Mesenchymal stem cell (in vitro differentiated cells and primary cell): ENCODE data around the gene SLC7A9.
A peak's percentile ranks its signal among the peaks of the same experiment; 100 is the strongest.

Experiments used
- DNase-seq: peaks from one replicate; pipeline ENCODE4 v3.0.0-alpha.2; 2013
- H2AFZ ChIP-seq: one replicate; pipeline ENCODE4 v1.6.1; 2013; ENCODE audit warnings: low read depth, mild to moderate bottlenecking, control low read depth, inconsistent platforms, low read length, moderate library complexity
- H2AK5ac ChIP-seq: 2 replicates; pipeline ENCODE4 v1.6.1; 2013; ENCODE audit warnings: low read length, moderate library complexity, mild to moderate bottlenecking, inconsistent platforms; ENCODE audit not compliant: severe bottlenecking
- H2BK120ac ChIP-seq: one replicate; pipeline ENCODE4 v1.6.1; 2013; ENCODE audit warnings: low read depth, mild to moderate bottlenecking, inconsistent platforms, low read length, moderate library complexity
- H2BK12ac ChIP-seq, 2 experiments: one replicate each; pipeline ENCODE4 v1.6.1; 2013; ENCODE audit warnings: inconsistent platforms in 2 of 2, low read length in 2 of 2, mild to moderate bottlenecking in 2 of 2, moderate library complexity in 2 of 2, control low read depth in 1 of 2
- H2BK15ac ChIP-seq: one replicate; pipeline ENCODE4 v1.6.1; 2013; ENCODE audit warnings: mild to moderate bottlenecking, low read depth, inconsistent platforms; ENCODE audit not compliant: poor library complexity, severe bottlenecking
- H2BK5ac ChIP-seq: 2 replicates; pipeline ENCODE4 v1.6.1; 2013; ENCODE audit warnings: low read depth, mild to moderate bottlenecking, low read length, control low read depth, inconsistent platforms; ENCODE audit not compliant: poor library complexity, severe bottlenecking
- H3K14ac ChIP-seq, 2 experiments: one replicate each; pipeline ENCODE4 v1.6.1; 2013; ENCODE audit warnings: inconsistent platforms in 2 of 2, low read length in 2 of 2, control low read depth in 1 of 2, mild to moderate bottlenecking in 1 of 2, moderate library complexity in 1 of 2
- H3K18ac ChIP-seq, 2 experiments: one replicate each; pipeline ENCODE4 v1.6.1; 2013; ENCODE audit warnings: inconsistent platforms in 2 of 2, low read length in 2 of 2, control low read depth in 1 of 2, low read depth in 1 of 2, mild to moderate bottlenecking in 1 of 2
- H3K23ac ChIP-seq, 2 experiments: one replicate each; pipeline ENCODE4 v1.6.1; 2013; ENCODE audit warnings: inconsistent platforms in 2 of 2, low read length in 2 of 2, mild to moderate bottlenecking in 2 of 2, moderate library complexity in 2 of 2, control low read depth in 1 of 2
- H3K27ac ChIP-seq: 2 replicates; pipeline ENCODE4 v1.5.1; 2013; ENCODE audit warnings: mild to moderate bottlenecking, moderate library complexity, low read length, control low read depth, inconsistent platforms; ENCODE audit not compliant: poor library complexity, severe bottlenecking
- H3K27me3 ChIP-seq, 2 experiments: 2 replicates each; pipeline versions ENCODE4 v1.6.1 to v1.7.0; 2013; ENCODE audit warnings: low read length in 2 of 2, mild to moderate bottlenecking in 2 of 2, moderate library complexity in 2 of 2, control low read depth in 1 of 2, inconsistent platforms in 1 of 2; ENCODE audit not compliant: control insufficient read depth in 1 of 2, insufficient read depth in 1 of 2
- H3K36me3 ChIP-seq, 2 experiments: 2 replicates each; pipeline versions ENCODE4 v1.6.1 to v1.7.0; 2013; ENCODE audit warnings: low read length in 2 of 2, control low read depth in 1 of 2, inconsistent platforms in 1 of 2, low read depth in 1 of 2, mild to moderate bottlenecking in 1 of 2; ENCODE audit not compliant: insufficient read depth in 2 of 2, control insufficient read depth in 1 of 2
- H3K4ac ChIP-seq, 2 experiments: one replicate each; pipeline ENCODE4 v1.6.1; 2013; ENCODE audit warnings: inconsistent platforms in 2 of 2, low read length in 2 of 2, mild to moderate bottlenecking in 2 of 2, moderate library complexity in 2 of 2, control low read depth in 1 of 2, low read depth in 1 of 2
- H3K4me1 ChIP-seq: 2 replicates; pipeline ENCODE4 v1.6.1; 2013; ENCODE audit warnings: low read depth, low read length, control low read depth; ENCODE audit not compliant: control insufficient read depth, insufficient read depth
- H3K4me2 ChIP-seq: 2 replicates; pipeline ENCODE4 v1.6.1; 2013; ENCODE audit warnings: low read length, mild to moderate bottlenecking, inconsistent platforms; ENCODE audit not compliant: poor library complexity, severe bottlenecking
- H3K4me3 ChIP-seq, 2 experiments: 2 replicates each; pipeline versions ENCODE4 v1.5.1 to v1.7.0; 2013; ENCODE audit warnings: low read length in 2 of 2, mild to moderate bottlenecking in 2 of 2, control low read depth in 1 of 2, low read depth in 1 of 2; ENCODE audit not compliant: insufficient read depth in 1 of 2
- H3K79me1 ChIP-seq: replicated peaks from 2 replicates; pipeline ENCODE4 v1.6.1; 2013; ENCODE audit warnings: mild to moderate bottlenecking, control low read depth, low read length, inconsistent platforms; ENCODE audit not compliant: poor library complexity, severe bottlenecking
- H3K9ac ChIP-seq: 2 replicates; pipeline ENCODE4 v1.7.0; 2013; ENCODE audit warnings: mild to moderate bottlenecking, low read length, moderate library complexity
- H3K9me3 ChIP-seq: 2 replicates; pipeline ENCODE4 v1.7.0; 2013; ENCODE audit warnings: mild to moderate bottlenecking, low read length; ENCODE audit not compliant: control insufficient read depth
- H4K8ac ChIP-seq: one replicate; pipeline ENCODE4 v1.6.1; 2013; ENCODE audit warnings: inconsistent platforms, mild to moderate bottlenecking, low read length, moderate library complexity
- H4K91ac ChIP-seq: one replicate; pipeline ENCODE4 v1.6.1; 2013; ENCODE audit warnings: mild to moderate bottlenecking, low read length, inconsistent platforms
- WGBS: methylation state at CpG from one replicate; pipeline ENCODE4 v1.1.7; 2013; ENCODE audit warnings: mixed read lengths; 5-methylcytosine and 5-hydroxymethylcytosine counted together

Gene SLC7A9

GRCh38 chr19:32862173-32862572 is 7.4 kb downstream of the SLC7A9 start:
- Histone ChIP-seq H3K9me3 (no peaks in the 10 kb centered on the region), H3K4me3 (no peak overlapping the region), H3K4ac (no peak overlapping the region), H3K36me3 (no peaks in the 10 kb centered on the region), H4K8ac (no peak overlapping the region), H2BK12ac (no peak overlapping the region), H3K27ac (no peak overlapping the region), H2AK5ac (no peak overlapping the region), H3K4me2 (no peak overlapping the region), H2BK5ac (no peak overlapping the region), H3K4me1 (peaks cover 3% of the 10 kb centered on the region), H3K9ac (no peak overlapping the region), H2AFZ (no peak overlapping the region), H3K23ac (no peak overlapping the region), H2BK15ac (no peak overlapping the region), H3K14ac (no peak overlapping the region), H3K79me1 (no peaks in the 10 kb centered on the region), H3K27me3 (peaks cover 0 to 4% of the 10 kb centered on the region in 2 experiments), H4K91ac (no peak overlapping the region), H3K18ac (no peak overlapping the region), H2BK120ac (no peak overlapping the region)
- no peak for DNase-seq
- 88% methylated on average over 19 of the region's 19 CpGs for WGBS

GRCh38 chr19:32861596-32861995 is 8.0 kb downstream of the SLC7A9 start:
- H3K36me3 ChIP-seq, result no peaks in the 10 kb centered on the region
- 96% methylated on average over 2 of the region's 3 CpGs for WGBS
- no peak overlapping the region for H3K4me3 ChIP-seq
- no peak overlapping the region for H3K9ac ChIP-seq
- H3K4me1 ChIP-seq, result peaks cover 3% of the 10 kb centered on the region
- no peak overlapping the region for H3K23ac ChIP-seq
- no peak overlapping the region for H3K27ac ChIP-seq
- no peak overlapping the region for H4K8ac ChIP-seq
- H3K9me3 ChIP-seq, result no peaks in the 10 kb centered on the region
- H3K14ac ChIP-seq, result no peak overlapping the region
- H4K91ac ChIP-seq, result no peak overlapping the region
- no peak overlapping the region for H2BK5ac ChIP-seq
- no peak overlapping the region for H2BK12ac ChIP-seq
- no peak for DNase-seq
- H3K79me1 ChIP-seq, result no peaks in the 10 kb centered on the region
- no peak overlapping the region for H3K18ac ChIP-seq
- H3K4ac ChIP-seq, result no peak overlapping the region
- no peak overlapping the region for H2AFZ ChIP-seq
- no peak overlapping the region for H3K4me2 ChIP-seq
- H2AK5ac ChIP-seq, result no peak overlapping the region
- peaks cover 0 to 1% of the 10 kb centered on the region in 2 experiments for H3K27me3 ChIP-seq
- no peak overlapping the region for H2BK120ac ChIP-seq
- no peak overlapping the region for H2BK15ac ChIP-seq

- H3K4me3 ChIP-seq, result no peak overlapping the region
- H3K27ac ChIP-seq, result no peak overlapping the region
- no peak overlapping the region for H3K4me2 ChIP-seq
- no peaks in the 10 kb centered on the region for H3K36me3 ChIP-seq
- H3K18ac ChIP-seq, result no peak overlapping the region
- WGBS, result 91% methylated on average over 19 of the region's 19 CpGs
- no peak overlapping the region for H3K14ac ChIP-seq
- peak overlapping the region in 1 of 2 experiments; percentile 70 for H3K23ac ChIP-seq
- no peak overlapping the region for H2BK12ac ChIP-seq
- H4K91ac ChIP-seq, result no peak overlapping the region
- H4K8ac ChIP-seq, result no peak overlapping the region
- no peak overlapping the region for H2BK15ac ChIP-seq
- H2AK5ac ChIP-seq, result no peak overlapping the region
- H3K79me1 ChIP-seq, result no peaks in the 10 kb centered on the region
- no peak overlapping the region for H3K9ac ChIP-seq
- H2BK120ac ChIP-seq, result no peak overlapping the region
- DNase-seq, result no peak
- H3K27me3 ChIP-seq, result no peaks in the 10 kb centered on the region
- H3K4ac ChIP-seq, result no peak overlapping the region
- no peak overlapping the region for H2AFZ ChIP-seq
- H3K4me1 ChIP-seq, result peaks cover 3% of the 10 kb centered on the region
- H3K9me3 ChIP-seq, result no peaks in the 10 kb centered on the region
- no peak overlapping the region for H2BK5ac ChIP-seq
These were observed 10.0 kb downstream of the SLC7A9 start for GRCh38 chr19:32859591-32859990.

GRCh38 chr19:32858559-32858958 is 11.0 kb downstream of the SLC7A9 start:
- Histone ChIP-seq H2BK5ac (no peak overlapping the region), H3K27ac (no peak overlapping the region)
- 88% methylated on average over 8 of the region's 10 CpGs for WGBS

More at GRCh38 chr19:32858559-32858958, 11.0 kb downstream of the SLC7A9 start:
- no peak overlapping the region for H4K91ac ChIP-seq
- H3K4ac ChIP-seq, result no peak overlapping the region
- H2BK12ac ChIP-seq, result no peak overlapping the region
- H3K36me3 ChIP-seq, result no peaks in the 10 kb centered on the region
- no peak overlapping the region for H2AFZ ChIP-seq
- H3K9me3 ChIP-seq, result no peaks in the 10 kb centered on the region
- H3K23ac ChIP-seq, result no peak overlapping the region
- DNase-seq, result no peak
- H3K27me3 ChIP-seq, result no peaks in the 10 kb centered on the region
- H2BK15ac ChIP-seq, result no peak overlapping the region
- no peaks in the 10 kb centered on the region for H3K79me1 ChIP-seq
- peaks cover 3% of the 10 kb centered on the region for H3K4me1 ChIP-seq
- no peak overlapping the region for H3K9ac ChIP-seq
- no peak overlapping the region for H3K18ac ChIP-seq
- H2BK120ac ChIP-seq, result no peak overlapping the region
- no peak overlapping the region for H3K4me2 ChIP-seq
- H2AK5ac ChIP-seq, result no peak overlapping the region
- no peak overlapping the region for H4K8ac ChIP-seq
- H3K4me3 ChIP-seq, result no peak overlapping the region
- H3K14ac ChIP-seq, result no peak overlapping the region
